ACHN (cell line): ENCODE results near the gene PRKN.
"Not testable (repeated sequence)": the region's sequence is repeated elsewhere in the genome, so short reads cannot be mapped to it uniquely, and the experiment has no call there.

Experiments
- DNase-seq: peaks from one replicate; pipeline ENCODE4 v3.0.0-alpha.2; 2015
- in situ Hi-C: cut with HindIII; loops from 2 replicates; pipeline ENCODE4 v1.10.0; 2017; ENCODE audit warnings: low sequenced_read_pairs, low pct_ligation_motif_present, low pct_unique_long_range_greater_than_20kb

The PRKN gene

DNA sequence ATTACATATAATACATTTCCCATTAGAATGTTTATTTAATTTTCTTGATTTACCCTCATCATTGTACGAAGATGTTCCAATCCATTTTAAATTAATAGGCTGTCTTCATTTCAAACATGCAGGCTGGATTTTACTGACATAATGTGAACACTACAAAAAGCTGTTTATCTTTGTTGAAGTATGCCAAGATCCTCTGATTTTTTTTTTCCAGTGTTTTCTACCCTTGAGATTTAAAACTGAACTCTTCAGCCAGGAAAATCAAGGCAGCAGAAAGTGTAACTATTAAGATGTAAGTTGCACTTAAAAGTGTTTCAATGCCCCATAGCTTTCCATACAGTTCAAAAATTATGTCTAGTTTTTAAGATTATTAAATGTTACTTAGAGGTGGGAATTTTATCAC, 43.5 kb downstream of the PRKN start:
- in situ Hi-C loops, result no loop called here
- no peak for DNase-seq

DNA sequence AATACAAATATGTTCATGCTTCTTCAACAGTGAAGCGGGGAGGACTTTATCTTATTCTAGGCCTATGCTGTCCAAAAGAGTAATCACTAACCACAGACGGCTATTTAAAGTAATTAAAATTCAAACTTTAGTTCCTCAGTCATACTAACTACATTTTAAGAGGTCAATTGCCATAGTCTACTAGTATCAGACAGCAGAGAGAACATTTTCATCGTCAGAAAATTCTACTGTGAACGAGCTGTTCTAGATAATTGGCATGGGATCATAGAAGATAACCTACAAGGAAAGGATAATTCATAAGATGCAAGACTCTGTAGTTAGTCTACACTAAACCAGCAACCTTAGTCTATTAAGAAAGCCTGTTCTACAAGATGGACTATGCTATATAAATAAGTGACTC, 44.4 kb downstream of the PRKN start:
- in situ Hi-C loops, result no loop called here
- no peak for DNase-seq

DNA sequence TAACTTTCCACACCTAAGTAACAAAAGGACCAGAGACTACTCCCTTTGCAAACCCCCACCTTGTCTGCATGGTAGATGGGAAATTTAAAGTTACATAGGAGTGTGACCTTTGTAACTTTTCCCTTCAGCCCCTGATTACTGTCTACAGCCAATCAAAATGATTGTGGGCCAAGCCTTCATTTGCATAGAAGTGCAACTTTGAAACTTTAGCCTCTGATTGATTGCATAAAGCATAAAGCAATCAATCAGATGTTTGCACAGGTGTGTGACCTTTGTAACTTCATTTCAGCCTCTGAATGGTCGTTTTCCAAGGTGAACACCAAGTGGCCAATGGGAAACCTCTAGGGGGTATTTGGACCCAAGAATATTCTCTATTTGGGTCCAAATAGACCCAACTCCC, 46.1 kb downstream of the PRKN start:
- no peak for DNase-seq
- in situ Hi-C loops, result no loop called here

- no peak for DNase-seq
- in situ Hi-C loops, result no loop called here
Measured at GRCh38 chr6:162680871-162681270, 46.7 kb downstream of the PRKN start.

- in situ Hi-C loops, result no loop called here
- DNase-seq, result no peak
Measured at GRCh38 chr6:162680367-162680766, 47.2 kb downstream of the PRKN start.

- DNase-seq, result no peak
- in situ Hi-C loops, result no loop called here
Measured at GRCh38 chr6:162679681-162680080, 47.9 kb downstream of the PRKN start.

GRCh38 chr6:162678896-162679295, 48.7 kb downstream of the PRKN start:
- in situ Hi-C loops, DNase-seq: not testable (repeated sequence)

DNA sequence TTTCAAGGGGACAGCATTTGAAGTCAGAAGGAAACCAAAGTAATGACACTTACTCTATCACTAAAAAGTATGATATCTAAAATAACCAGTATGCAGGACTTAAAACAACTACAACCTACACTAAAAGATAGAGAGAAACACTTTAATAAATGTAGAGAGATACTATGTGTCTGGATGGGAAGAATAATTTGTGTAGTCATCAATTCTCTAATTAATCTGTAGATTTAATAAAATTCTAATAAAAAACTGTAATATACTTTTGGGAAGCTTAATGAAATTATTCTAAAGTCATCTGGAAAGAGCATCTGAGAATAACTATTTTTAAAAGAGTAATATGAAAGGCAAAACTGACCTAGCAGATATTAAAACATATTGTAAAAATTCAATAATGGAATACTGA, 52.1 kb downstream of the PRKN start:
- no peak for DNase-seq
- in situ Hi-C loops, result no loop called here

GRCh38 chr6:162674452-162674851, 53.1 kb downstream of the PRKN start:
- in situ Hi-C loops, result no loop called here
- no peak for DNase-seq

- no peak for DNase-seq
- in situ Hi-C loops, result no loop called here
Measured at GRCh38 chr6:162671580-162672165, 55.9 kb downstream of the PRKN start.

GRCh38 chr6:162670345-162670744, 57.2 kb downstream of the PRKN start:
- DNase-seq, result no peak
- in situ Hi-C loops, result no loop called here

GRCh38 chr6:162666246-162666645, 61.3 kb downstream of the PRKN start:
- no peak for DNase-seq
- in situ Hi-C loops, result no loop called here

- in situ Hi-C loops, result no loop called here
- no peak for DNase-seq
Measured at GRCh38 chr6:162653808-162654207, 73.8 kb downstream of the PRKN start.

DNA sequence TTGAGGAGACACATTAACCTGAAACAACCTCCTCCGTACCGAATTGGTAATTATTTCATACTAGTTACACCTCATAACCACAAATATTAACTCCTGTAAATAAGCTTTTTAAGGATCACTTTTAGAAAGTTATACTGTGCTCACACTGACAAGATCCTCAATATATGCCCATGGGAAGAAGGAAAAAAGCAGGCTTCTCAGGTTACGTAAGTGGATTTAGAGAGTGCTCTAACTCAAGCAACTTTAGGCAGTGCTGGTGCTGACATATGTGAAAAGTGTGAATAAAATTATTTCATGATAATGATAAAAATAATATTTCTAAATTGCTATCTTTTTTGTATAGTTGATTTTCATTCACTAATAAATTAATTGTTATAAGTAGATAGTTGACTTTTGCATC, 76.1 kb downstream of the PRKN start:
- in situ Hi-C loops, result no loop called here
- no peak for DNase-seq

GRCh38 chr6:162649271-162649670, 78.3 kb downstream of the PRKN start:
- in situ Hi-C loops, result no loop called here
- DNase-seq, result no peak

- in situ Hi-C loops, result no loop called here
- DNase-seq, result no peak
Measured at GRCh38 chr6:162644153-162644552, 83.4 kb downstream of the PRKN start.

- DNase-seq, result no peak
- in situ Hi-C loops, result no loop called here
Measured at GRCh38 chr6:162640756-162641155, 86.8 kb downstream of the PRKN start.

- no peak for DNase-seq
- in situ Hi-C loops, result no loop called here
Measured at GRCh38 chr6:162639951-162640350, 87.6 kb downstream of the PRKN start.

DNA sequence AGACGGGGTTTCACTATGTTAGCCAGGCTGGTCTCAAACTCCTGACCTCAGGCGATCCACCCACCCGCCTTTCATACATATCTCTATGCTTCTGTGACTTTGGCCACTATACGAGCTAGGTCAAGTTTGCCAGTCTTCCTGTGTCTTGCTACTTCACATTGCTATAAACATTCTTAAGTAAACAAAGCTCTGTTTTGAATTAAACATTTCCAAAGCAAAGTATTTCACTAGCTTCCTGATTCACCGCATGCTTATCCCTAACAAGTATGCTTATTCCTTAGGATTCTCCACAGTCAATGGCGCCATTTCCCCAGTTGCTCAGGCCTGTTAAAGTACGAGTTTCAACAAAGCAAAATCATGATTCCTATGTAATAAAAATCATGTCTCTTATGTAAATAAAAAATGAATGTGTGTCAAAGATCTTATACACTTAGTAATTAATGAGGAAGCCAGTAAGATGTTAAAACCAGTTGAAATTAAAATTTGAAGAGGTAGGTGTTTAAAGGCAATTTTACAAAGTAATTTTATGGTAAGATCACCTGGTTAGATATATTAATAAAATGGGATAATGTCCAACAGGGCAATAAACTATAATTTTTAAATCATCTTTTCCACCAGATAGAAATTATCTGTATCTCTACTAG, 88.5 kb downstream of the PRKN start:
- DNase-seq, result no peak
- in situ Hi-C loops, result no loop called here

- in situ Hi-C loops, result no loop called here
- no peak for DNase-seq
Measured at GRCh38 chr6:162637317-162637716, 90.2 kb downstream of the PRKN start.

GRCh38 chr6:162636167-162636566, 91.4 kb downstream of the PRKN start:
- in situ Hi-C loops, result no loop called here
- DNase-seq, result no peak
